Measurements from ENCODE around the gene SMCO4. TPM values are rescaled to one million over a fixed set of nuclear protein-coding genes. Genes with fewer than 3 reads are reported as not detected.

The SMCO4 gene
- total and polyA plus RNA-seq, 2 of the 8 experiments (the other 6 are each of a cell fraction or from before 2014, with no cell fraction given) = 33.2 to 53.9 TPM

DNA sequence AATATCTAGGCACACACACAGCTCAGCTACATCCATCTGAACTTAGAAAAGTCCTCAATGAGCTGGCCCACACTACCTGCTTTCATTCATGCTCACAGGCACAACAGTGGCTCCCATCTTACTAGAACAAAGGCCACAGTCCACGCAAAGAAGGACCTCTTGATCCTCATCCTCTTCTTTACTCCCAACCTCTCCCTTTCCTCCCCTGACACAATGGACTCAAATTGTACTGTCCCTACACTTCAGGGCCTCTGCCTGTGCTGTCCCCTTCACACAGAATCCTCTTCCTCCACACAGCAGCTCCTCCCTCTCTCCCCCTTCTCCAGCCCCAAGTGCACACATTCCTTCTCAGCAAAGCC lies 12.7 kb downstream of the SMCO4 start:
- H3K18ac ChIP-seq (ENCODE audit: extremely low read depth, low read length) = no peak overlapping the region
- no peak overlapping the region for H3K4me3 ChIP-seq (ENCODE audit: extremely low read depth in 1 of 4, insufficient read depth in 2 of 4, low read depth in 3 of 4, low read length in 4 of 4)
- H2BK20ac ChIP-seq (ENCODE audit: low read length) = no peak overlapping the region
- H3K4me1 ChIP-seq (replicated peaks in 1 of 4; ENCODE audit: control insufficient read depth in 3 of 4, insufficient read depth in 4 of 4, low read length in 3 of 4) = peaks cover 0 to 7% (median 5%) of the 10 kb centered on the region in 4 experiments; a peak in 4 of 7 replicates
- POLR2A ChIA-PET (ENCODE audit: partially characterized antibody) = interaction anchor here (1.2 to 2.8 kb wide), 3 partner anchors 8 to 51 kb away, joined by 3 to 12 read pairs (median 3); no protein-coding TSS in a partner anchor
- peaks cover 16% of the 10 kb centered on the region for H3K79me1 ChIP-seq (ENCODE audit: low read depth, low read length)
- H2BK5ac ChIP-seq (ENCODE audit: low read depth, low read length) = peak overlapping the region; percentile 40; the same call in 1 of the 2 replicates
- no peak overlapping the region for H2BK12ac ChIP-seq (ENCODE audit: low read depth, low read length)
- WGBS, 2 experiments (ENCODE audit: extremely low coverage in 1 of 2, insufficient coverage in 1 of 2, insufficient read length in 1 of 2, insufficient replicate concordance in 2 of 2, low coverage in 1 of 2, low lambda C conversion rate in 2 of 2, missing lambda C conversion rate in 1 of 2) = 91% methylated on average over 1 of the region's 1 CpG; no CpG with 5 or more reads in 1 of the 2 experiments
- peaks cover 1 to 4% of the 10 kb centered on the region in 2 experiments for H4K20me1 ChIP-seq (replicated peaks in 1 of 2; ENCODE audit: control insufficient read depth in 1 of 2, insufficient read depth in 2 of 2, low read length in 2 of 2)
- H3K23me2 ChIP-seq (ENCODE audit: low read depth, low read length) = no peaks in the 10 kb centered on the region
- no peak overlapping the region; a peak in 1 of 7 replicates for H3K9ac ChIP-seq (replicated peaks in 1 of 4; ENCODE audit: extremely low read depth in 1 of 4, low read depth in 3 of 4, low read length in 3 of 4)
- H3K14ac ChIP-seq (ENCODE audit: insufficient read length) = no peak overlapping the region
- DNase-seq (ENCODE audit: low read depth in 1 of 2, low spot score in 2 of 2) = no peak
- H2AK5ac ChIP-seq (ENCODE audit: low read depth, low read length) = no peak overlapping the region
- no peaks in the 10 kb centered on the region for H3K27me3 ChIP-seq (replicated peaks in 1 of 4; ENCODE audit: control insufficient read depth in 3 of 4, extremely low read depth in 1 of 4, insufficient read depth in 3 of 4, low read length in 3 of 4)
- H4K91ac ChIP-seq (replicated peaks; ENCODE audit: insufficient read length, low read length) = no peak overlapping the region
- CTCF ChIA-PET (ENCODE audit: partially characterized antibody) = interaction anchor here (1.5 to 3.1 kb wide), 2 partner anchors 10 to 15 kb away, joined by 5 to 12 read pairs; no protein-coding TSS in a partner anchor
- no peak overlapping the region for H3K27ac ChIP-seq (ENCODE audit: low read depth, low read length)
- peaks cover 2 to 87% of the 10 kb centered on the region in 2 experiments; a peak in 3 of 4 replicates for H3K79me2 ChIP-seq (ENCODE audit: control insufficient read depth in 1 of 2, insufficient read depth in 2 of 2, low read length in 2 of 2)
- no peak overlapping the region for H4K8ac ChIP-seq (ENCODE audit: extremely low read depth, insufficient read depth, low read length)
- peaks cover 0 to 5% (median 0%) of the 10 kb centered on the region in 4 experiments; a peak in 2 of 8 replicates for H3K36me3 ChIP-seq (ENCODE audit: control insufficient read depth in 2 of 4, insufficient read depth in 4 of 4, low read length in 3 of 4)
- no peak overlapping the region for H3K4ac ChIP-seq (replicated peaks; ENCODE audit: insufficient read length, low read depth, low read length)
- no peak overlapping the region for H3K4me2 ChIP-seq (ENCODE audit: insufficient read depth in 1 of 2, low read depth in 2 of 2, low read length in 2 of 2)
- no peak for FAIRE-seq
- no peaks in the 10 kb centered on the region for H3K9me3 ChIP-seq (ENCODE audit: insufficient read depth in 2 of 2, low read depth in 1 of 2, low read length in 1 of 2)
- H3K23ac ChIP-seq (ENCODE audit: insufficient read length) = no peak overlapping the region
- no peak overlapping the region for H2AFZ ChIP-seq (ENCODE audit: low read length)
- no peak overlapping the region for H3K56ac ChIP-seq (replicated peaks; ENCODE audit: insufficient read length, low read depth, low read length)
- no peak overlapping the region for H2BK15ac ChIP-seq (ENCODE audit: low read length)
- no peak overlapping the region for H2BK120ac ChIP-seq (replicated peaks; ENCODE audit: low read depth, low read length)
- H4K5ac ChIP-seq (ENCODE audit: insufficient read length, low read depth, low read length) = no peak overlapping the region
- no peak for TF ChIP-seq RBBP5 (IDR thresholded peaks at IDR 0.05; ENCODE audit: borderline replicate concordance, low read depth, low read length)
- no peak for TF ChIP-seq RNF2 (IDR thresholded peaks at IDR 0.05; ENCODE audit: borderline replicate concordance, low read depth, low read length, missing control alignments, poor library complexity, severe bottlenecking)
- TF ChIP-seq KDM5A (IDR thresholded peaks at IDR 0.05; ENCODE audit: low read length) = no peak
- TF ChIP-seq SP2 (IDR thresholded peaks at IDR 0.05; ENCODE audit: low read length) = no peak
- no peak for TF ChIP-seq TCF12 (IDR thresholded peaks at IDR 0.05; ENCODE audit: low read depth, low read length)
- TF ChIP-seq, protein P1, sequence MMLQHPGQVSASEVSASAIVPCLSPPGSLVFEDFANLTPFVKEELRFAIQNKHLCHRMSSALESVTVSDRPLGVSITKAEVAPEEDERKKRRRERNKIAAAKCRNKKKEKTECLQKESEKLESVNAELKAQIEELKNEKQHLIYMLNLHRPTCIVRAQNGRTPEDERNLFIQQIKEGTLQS (IDR thresholded peaks at IDR 0.05; ENCODE audit: insufficient read depth, low read depth, low read length) = no peak
- no peak for TF ChIP-seq EZH2 (IDR thresholded peaks at IDR 0.05; ENCODE audit: low read depth, low read length, severe bottlenecking)
- no peak for TF ChIP-seq TBP (IDR thresholded peaks at IDR 0.05; ENCODE audit: low read depth, low read length)
- no peak for TF ChIP-seq BACH1 (IDR thresholded peaks at IDR 0.05; ENCODE audit: low read length)
- TF ChIP-seq HDAC2 (IDR thresholded peaks at IDR 0.05; ENCODE audit: borderline replicate concordance in 1 of 2, low read depth in 2 of 2, low read length in 2 of 2) = no peak
- no peak for TF ChIP-seq TEAD4 (IDR thresholded peaks at IDR 0.05; ENCODE audit: low read depth, low read length)
